Sigmoid colon (tissue), 4 donors: ENCODE measurements around the gene UGT1A10.

Source experiments
- EP300 ChIP-seq, 4 donors: sonication (generic); formaldehyde crosslinking; IDR thresholded peaks; one replicate each; pipeline ENCODE4 v1.6.1; 2017; ENCODE audit warnings: antibody characterized with exemption in 4 of 4
- POLR2A ChIP-seq, 2 donors: fragments of 450-650 bp; IDR thresholded peaks; one replicate each; pipeline ENCODE4 v1.6.1; 2016; ENCODE audit warnings: antibody characterized with exemption in 2 of 2, mild to moderate bottlenecking in 2 of 2, moderate library complexity in 2 of 2
- POLR2AphosphoS5 ChIP-seq, 4 donors: sonication (generic); formaldehyde crosslinking; IDR thresholded peaks; one replicate each; pipeline ENCODE4 v1.6.1; 2017; ENCODE audit warnings: antibody characterized with exemption in 4 of 4
- TF ChIP-seq, protein P1 (sequence below), 4 experiments: fragments of 450-650 bp in 3 of 4; fragments of 200-600 bp in 1 of 4; IDR thresholded peaks; one replicate each; pipeline ENCODE4 v1.5.1; 2016 to 2019; ENCODE audit warnings: antibody characterized with exemption in 4 of 4, mild to moderate bottlenecking in 3 of 4, moderate library complexity in 2 of 4

DNA sequence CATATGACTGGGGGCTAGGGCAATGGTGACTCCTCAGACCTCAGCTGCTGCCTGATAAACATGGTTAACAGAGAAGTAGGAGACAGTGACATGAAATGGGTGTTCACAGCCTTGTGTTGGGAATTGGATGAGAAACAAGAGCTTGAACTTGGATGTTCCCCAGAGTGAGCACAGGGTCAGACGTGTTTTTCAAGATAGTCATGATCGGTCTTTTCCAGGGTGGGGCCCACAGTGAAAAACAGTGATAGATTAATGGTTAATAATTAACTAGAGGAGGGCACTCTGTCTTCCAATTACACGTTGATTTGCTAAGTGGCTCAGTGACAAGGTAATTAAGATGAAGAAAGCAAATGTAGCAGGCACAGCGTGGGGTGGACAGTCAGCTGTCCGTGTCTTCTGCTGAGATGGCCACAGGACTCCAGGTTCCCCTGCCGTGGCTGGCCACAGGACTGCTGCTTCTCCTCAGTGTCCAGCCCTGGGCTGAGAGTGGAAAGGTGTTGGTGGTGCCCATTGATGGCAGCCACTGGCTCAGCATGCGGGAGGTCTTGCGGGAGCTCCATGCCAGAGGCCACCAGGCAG is 92.6 kb downstream of the UGT1A10 start, which contains the start of gene UGT1A3:
- TF ChIP-seq, protein P1, sequence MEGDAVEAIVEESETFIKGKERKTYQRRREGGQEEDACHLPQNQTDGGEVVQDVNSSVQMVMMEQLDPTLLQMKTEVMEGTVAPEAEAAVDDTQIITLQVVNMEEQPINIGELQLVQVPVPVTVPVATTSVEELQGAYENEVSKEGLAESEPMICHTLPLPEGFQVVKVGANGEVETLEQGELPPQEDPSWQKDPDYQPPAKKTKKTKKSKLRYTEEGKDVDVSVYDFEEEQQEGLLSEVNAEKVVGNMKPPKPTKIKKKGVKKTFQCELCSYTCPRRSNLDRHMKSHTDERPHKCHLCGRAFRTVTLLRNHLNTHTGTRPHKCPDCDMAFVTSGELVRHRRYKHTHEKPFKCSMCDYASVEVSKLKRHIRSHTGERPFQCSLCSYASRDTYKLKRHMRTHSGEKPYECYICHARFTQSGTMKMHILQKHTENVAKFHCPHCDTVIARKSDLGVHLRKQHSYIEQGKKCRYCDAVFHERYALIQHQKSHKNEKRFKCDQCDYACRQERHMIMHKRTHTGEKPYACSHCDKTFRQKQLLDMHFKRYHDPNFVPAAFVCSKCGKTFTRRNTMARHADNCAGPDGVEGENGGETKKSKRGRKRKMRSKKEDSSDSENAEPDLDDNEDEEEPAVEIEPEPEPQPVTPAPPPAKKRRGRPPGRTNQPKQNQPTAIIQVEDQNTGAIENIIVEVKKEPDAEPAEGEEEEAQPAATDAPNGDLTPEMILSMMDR (IDR thresholded peaks at IDR 0.05): no peak
- TF ChIP-seq EP300 (IDR thresholded peaks at IDR 0.05) (no peak), POLR2A (IDR thresholded peaks at IDR 0.05) (no peak), POLR2AphosphoS5 (IDR thresholded peaks at IDR 0.05) (no peak)
